HG03159 (cell line): ENCODE measurements around the gene TANK.
A peak's percentile ranks its signal among the peaks of the same experiment; 100 is the strongest.

Experiments
- ATAC-seq: cut with Tn5 transposase; IDR thresholded peaks from one replicate; pipeline ENCODE4 v1.9.1; 2021; ENCODE audit warnings: mild to moderate bottlenecking, moderate library complexity; ENCODE audit not compliant: unreplicated experiment

TANK gene, protein sequence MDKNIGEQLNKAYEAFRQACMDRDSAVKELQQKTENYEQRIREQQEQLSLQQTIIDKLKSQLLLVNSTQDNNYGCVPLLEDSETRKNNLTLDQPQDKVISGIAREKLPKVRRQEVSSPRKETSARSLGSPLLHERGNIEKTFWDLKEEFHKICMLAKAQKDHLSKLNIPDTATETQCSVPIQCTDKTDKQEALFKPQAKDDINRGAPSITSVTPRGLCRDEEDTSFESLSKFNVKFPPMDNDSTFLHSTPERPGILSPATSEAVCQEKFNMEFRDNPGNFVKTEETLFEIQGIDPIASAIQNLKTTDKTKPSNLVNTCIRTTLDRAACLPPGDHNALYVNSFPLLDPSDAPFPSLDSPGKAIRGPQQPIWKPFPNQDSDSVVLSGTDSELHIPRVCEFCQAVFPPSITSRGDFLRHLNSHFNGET

GRCh38 chr2:161160226-161161073 is at the start of gene TANK:
TSS of gene TANK (plus strand) at chr2:161160428. CDS start at chr2:161179663, 19,235 bp downstream.
- peak; percentile 90 for ATAC-seq

- ATAC-seq: no peak
These were observed 48.7 kb upstream of the TANK start for GRCh38 chr2:161111531-161111930.

GRCh38 chr2:161112908-161113307 is 47.3 kb upstream of the TANK start:
- ATAC-seq: no peak

GRCh38 chr2:161113693-161114575 is 46.3 kb upstream of the TANK start:
- no peak for ATAC-seq

DNA sequence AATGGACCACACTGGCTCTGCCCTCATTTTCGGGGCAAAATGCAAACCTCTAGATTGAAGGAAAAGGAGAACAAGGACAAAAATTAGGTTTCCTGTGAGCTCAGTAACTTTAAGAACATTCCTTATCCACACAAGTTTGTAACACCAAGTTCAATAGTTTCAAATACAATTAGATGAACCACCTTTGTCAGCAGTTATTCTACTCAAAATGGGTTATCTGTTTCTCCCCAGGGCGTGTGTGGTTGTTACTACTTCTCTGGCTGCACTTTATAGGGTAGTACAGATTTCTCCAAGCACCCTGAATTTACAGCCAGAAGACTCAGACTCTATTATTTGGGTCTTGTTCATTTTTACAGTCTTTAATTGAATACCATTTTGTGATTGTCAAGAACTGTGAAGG is 45.0 kb upstream of the TANK start:
- ATAC-seq: no peak

- no peak for ATAC-seq
These were observed 44.4 kb upstream of the TANK start for GRCh38 chr2:161115605-161116380.

DNA sequence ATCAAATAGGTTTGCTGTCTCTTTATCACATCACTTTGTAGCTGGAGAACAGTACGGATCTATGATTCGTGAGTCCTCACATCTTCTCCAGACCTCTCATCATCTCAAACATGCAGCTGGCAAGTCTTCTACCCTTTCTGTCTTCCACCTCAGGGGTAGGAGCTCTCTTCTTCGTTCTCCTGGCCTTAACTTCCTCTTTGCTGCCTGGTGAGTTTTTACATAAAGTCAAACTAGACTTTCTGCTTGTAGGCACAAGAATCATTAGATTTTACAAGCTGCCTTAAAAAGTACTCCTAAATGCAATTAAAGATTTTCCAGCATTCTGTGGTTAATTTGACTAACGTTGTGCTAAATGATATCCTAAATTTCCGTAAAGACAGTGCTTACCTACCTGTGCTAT is 43.7 kb upstream of the TANK start:
- ATAC-seq: no peak

GRCh38 chr2:161117506-161117905 is 42.7 kb upstream of the TANK start:
- ATAC-seq: no peak

DNA sequence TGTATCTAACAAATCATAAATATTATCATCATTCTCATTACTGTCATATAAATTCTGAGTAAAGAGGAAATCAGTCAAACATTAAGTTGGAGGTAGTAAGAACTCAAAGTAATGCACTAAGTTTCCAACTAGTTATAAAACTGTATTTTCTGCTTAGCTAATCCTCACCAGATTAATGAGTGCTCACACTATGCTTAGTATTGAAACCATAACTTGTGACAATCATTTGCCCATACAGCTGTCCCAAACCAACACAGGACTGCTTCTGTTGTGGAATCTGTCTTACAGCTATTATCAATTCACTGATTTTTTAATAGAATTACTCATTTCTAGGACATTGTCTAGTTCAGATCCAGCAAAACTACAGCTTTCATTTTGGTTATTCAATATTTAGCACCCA is 41.5 kb upstream of the TANK start:
- ATAC-seq: no peak

- ATAC-seq: no peak
These were observed 40.7 kb upstream of the TANK start for GRCh38 chr2:161119483-161119882.

GRCh38 chr2:161120775-161121174 is 39.5 kb upstream of the TANK start:
- ATAC-seq: no peak

- ATAC-seq: no peak
These were observed 38.6 kb upstream of the TANK start for GRCh38 chr2:161121622-161122021.

DNA sequence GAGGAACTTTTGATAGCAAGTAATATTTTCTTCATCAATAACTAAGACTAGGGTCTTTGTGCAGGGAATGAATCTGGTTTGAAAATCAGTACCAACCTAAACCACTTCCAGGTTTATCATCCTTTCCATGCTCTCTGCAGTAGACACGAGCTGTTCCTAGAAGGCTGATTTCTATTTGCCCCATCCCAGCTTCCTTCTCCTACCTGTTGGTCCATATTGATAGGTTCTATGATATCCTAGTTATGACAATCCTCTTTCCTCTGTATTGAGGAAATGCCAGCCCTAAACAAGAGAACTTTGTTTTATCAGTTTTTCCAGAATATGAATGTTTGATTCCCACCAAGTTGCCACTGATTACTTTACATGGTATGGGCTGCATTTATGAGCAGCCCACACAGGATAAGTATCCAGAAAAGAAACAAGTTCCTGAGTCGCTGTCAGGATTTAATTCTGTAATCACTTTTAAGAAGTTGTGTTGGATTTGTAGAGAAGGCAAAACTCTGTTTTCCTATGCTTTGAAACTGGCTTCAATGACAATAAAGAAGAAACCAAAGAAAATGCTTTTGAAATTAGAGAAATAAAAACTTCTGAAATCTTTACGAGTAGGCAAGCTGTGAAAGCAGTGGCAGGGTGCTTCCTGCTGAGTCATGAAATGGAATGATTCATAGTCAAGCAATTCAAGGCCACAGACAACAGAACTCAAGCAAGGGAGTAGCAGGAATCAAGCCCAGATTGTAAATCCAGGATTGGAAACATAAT is 37.3 kb upstream of the TANK start:
- no peak for ATAC-seq

DNA sequence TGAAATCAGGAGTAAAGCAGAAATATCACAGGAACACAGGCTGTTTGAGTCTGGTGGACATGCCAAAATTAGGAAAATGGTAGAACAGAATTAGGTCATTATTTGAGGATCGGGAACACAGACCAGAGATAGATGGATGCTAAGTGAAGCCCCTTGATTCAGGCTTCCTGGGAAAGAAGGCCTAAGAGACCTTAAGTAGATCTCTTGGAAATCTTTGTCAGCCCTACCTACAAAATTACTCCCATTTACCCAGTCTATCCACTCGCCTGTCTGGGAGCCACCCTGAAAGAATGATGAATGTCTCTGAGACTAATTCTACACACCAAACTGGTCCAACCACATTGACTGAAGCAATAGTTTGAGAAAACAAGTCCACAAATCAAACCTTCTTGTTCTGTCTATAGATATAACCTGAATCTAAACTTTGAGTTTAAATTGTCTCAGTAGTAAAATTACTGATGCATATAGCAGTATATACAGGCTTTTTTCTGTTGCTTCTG is 36.6 kb upstream of the TANK start:
- ATAC-seq: no peak

DNA sequence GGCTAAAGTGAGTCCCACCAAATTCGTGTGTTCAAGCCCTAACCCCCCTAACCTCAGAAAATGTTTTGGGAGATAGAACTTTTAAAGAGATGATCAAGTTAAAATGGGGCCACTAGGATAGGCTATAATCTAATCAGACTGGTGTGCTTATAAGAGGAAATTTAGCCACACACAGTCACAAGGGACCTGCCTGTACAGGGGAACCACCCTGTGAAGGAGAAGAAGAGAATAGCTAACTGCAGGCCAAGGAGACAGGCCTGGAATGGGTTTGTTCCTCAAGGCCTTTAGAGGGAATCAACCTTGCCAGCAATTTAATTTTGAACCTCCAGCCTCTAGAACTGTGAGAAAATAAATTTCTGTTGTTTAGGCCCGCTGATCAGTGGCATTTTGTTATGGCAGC is 36.0 kb upstream of the TANK start:
- ATAC-seq: no peak

GRCh38 chr2:161128885-161129284 is 31.3 kb upstream of the TANK start:
- ATAC-seq: no peak

- ATAC-seq: no peak
These were observed 29.9 kb upstream of the TANK start for GRCh38 chr2:161130354-161130753.

- no peak for ATAC-seq
These were observed 29.1 kb upstream of the TANK start for GRCh38 chr2:161131074-161131680.

- no peak for ATAC-seq
These were observed 28.4 kb upstream of the TANK start for GRCh38 chr2:161131804-161132203.
